ENCODE data around the gene SNTN. TPM values are rescaled to one million over a fixed set of nuclear protein-coding genes. Genes with fewer than 3 reads are reported as not detected.

Gene SNTN
- total RNA-seq, 4 donors from 2014 or later = not detected

- TF ChIP-seq CTCF (IDR thresholded peaks at IDR 0.05; ENCODE audit: low read depth) = no peak
Measured at GRCh38 chr3:63624941-63625560, 27.4 kb upstream of the SNTN start.

GRCh38 chr3:63631670-63632069, 20.8 kb upstream of the SNTN start:
- no peak for TF ChIP-seq CTCF (IDR thresholded peaks at IDR 0.05; ENCODE audit: low read depth)

GRCh38 chr3:63635186-63635585, 17.3 kb upstream of the SNTN start:
- no peak for TF ChIP-seq CTCF (IDR thresholded peaks at IDR 0.05; ENCODE audit: low read depth)

- TF ChIP-seq CTCF (IDR thresholded peaks at IDR 0.05; ENCODE audit: low read depth) = no peak
Measured at GRCh38 chr3:63639806-63640205, 12.7 kb upstream of the SNTN start.

GRCh38 chr3:63642488-63642887, 10.0 kb upstream of the SNTN start:
- TF ChIP-seq CTCF (IDR thresholded peaks at IDR 0.05; ENCODE audit: low read depth) = no peak

GRCh38 chr3:63644212-63644797, 8.2 kb upstream of the SNTN start:
- TF ChIP-seq CTCF (IDR thresholded peaks at IDR 0.05; ENCODE audit: low read depth) = no peak

GRCh38 chr3:63654211-63654610, 1.7 kb downstream of the SNTN start:
- no peak for TF ChIP-seq CTCF (IDR thresholded peaks at IDR 0.05; ENCODE audit: low read depth)
